Measurements from ENCODE around the gene GDPD4.

Gene GDPD4

DNA sequence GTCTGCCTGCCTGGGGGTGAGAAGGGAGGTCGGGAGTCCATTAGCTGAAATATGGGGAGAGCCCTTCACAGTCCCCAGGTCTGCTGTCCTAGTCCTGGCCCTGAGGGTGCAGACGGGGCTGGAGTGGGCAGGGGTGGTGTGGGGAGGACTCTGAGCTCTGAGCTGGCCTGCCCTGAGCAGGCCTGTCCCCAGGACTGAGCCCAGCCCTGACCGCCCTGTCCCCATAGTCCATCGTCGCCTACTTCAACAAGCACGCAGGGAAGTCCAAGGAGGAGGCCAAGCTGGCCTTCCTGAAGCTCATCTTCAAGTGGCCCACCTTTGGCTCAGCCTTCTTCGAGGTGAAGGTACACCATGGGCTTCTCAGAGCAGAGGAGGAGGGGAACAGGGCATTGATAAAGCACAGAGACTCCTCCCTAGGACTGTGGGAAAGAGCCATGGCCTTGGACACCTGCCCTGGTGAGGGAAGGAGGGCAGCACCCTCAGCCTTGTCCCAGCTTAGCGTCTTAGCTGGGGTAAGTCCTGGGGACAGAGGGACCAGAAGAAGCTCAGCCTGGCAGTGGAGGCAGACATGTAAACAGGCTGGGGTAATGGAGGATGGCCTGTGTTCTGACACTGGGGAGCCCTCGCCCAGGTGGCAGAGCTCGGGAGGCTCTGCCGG is 89.8 kb downstream of the GDPD4 start:
- H3K27ac ChIP-seq: peak overlapping the region; percentile 10; the same call in 1 of the 2 replicates
- no peaks in the 10 kb centered on the region for H3K9me3 ChIP-seq (ENCODE audit: severe bottlenecking)
- H3K4me3 ChIP-seq (ENCODE audit: low read depth, low read length): no peak overlapping the region
- TF ChIP-seq, protein P1, sequence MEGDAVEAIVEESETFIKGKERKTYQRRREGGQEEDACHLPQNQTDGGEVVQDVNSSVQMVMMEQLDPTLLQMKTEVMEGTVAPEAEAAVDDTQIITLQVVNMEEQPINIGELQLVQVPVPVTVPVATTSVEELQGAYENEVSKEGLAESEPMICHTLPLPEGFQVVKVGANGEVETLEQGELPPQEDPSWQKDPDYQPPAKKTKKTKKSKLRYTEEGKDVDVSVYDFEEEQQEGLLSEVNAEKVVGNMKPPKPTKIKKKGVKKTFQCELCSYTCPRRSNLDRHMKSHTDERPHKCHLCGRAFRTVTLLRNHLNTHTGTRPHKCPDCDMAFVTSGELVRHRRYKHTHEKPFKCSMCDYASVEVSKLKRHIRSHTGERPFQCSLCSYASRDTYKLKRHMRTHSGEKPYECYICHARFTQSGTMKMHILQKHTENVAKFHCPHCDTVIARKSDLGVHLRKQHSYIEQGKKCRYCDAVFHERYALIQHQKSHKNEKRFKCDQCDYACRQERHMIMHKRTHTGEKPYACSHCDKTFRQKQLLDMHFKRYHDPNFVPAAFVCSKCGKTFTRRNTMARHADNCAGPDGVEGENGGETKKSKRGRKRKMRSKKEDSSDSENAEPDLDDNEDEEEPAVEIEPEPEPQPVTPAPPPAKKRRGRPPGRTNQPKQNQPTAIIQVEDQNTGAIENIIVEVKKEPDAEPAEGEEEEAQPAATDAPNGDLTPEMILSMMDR (IDR thresholded peaks at IDR 0.05; ENCODE audit: low read depth, low read length): no peak
- H3K27me3 ChIP-seq (ENCODE audit: insufficient read depth, low read depth, severe bottlenecking): no peaks in the 10 kb centered on the region
- no peak for DNase-seq
- H3K36me3 ChIP-seq: peaks cover 93% of the 10 kb centered on the region

DNA sequence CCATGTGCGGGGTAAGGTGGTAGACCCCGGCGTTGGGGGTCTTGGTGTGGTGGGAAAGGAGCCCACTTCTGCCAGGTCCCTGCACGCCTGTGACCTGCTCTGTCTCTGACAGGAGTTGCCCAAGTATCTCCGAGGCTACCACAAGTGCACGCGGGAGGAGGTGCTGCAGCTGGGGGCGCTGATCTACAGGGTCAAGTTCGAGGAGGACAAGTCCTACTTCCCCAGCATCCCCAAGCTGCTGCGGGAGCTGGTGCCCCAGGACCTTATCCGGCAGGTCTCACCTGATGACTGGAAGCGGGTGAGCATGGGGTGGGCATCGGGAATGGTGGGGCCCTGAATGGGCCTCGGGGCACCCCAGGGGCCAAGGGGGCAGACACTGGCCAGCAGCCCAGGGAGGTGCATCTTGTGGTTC is 90.4 kb downstream of the GDPD4 start:
- no peaks in the 10 kb centered on the region for H3K9me3 ChIP-seq (ENCODE audit: severe bottlenecking)
- peaks cover 91% of the 10 kb centered on the region for H3K36me3 ChIP-seq
- H3K27ac ChIP-seq: no peak overlapping the region
- no peak overlapping the region for H3K4me3 ChIP-seq (ENCODE audit: low read depth, low read length)
- H3K27me3 ChIP-seq (ENCODE audit: insufficient read depth, low read depth, severe bottlenecking): no peaks in the 10 kb centered on the region
- TF ChIP-seq, protein P1 (IDR thresholded peaks at IDR 0.05; ENCODE audit: low read depth, low read length): no peak
- DNase-seq: no peak

DNA sequence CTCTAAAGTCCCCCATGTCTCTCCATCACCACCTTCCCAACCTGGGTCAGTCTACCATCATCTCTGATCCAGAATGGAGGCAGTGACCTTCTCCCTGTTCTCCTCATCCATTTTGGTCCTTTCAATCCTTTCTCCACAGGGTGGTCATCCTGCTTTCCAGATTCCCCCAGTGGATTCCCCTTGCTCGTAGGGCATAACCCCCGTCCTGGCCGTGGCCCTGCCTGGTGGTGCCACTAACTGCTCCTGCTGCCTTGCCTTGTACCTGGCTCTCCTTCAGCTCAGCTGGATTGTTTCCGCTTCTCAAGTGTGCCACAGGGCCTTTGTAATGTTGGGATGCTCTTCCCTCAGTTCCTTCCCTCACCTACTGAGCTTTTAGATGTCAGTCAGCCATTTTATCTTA is 91.8 kb downstream of the GDPD4 start:
- TF ChIP-seq, protein P1 (IDR thresholded peaks at IDR 0.05; ENCODE audit: low read depth, low read length): no peak
- DNase-seq: no peak
- H3K27ac ChIP-seq: no peak overlapping the region
- no peaks in the 10 kb centered on the region for H3K27me3 ChIP-seq (ENCODE audit: insufficient read depth, low read depth, severe bottlenecking)
- H3K4me3 ChIP-seq (ENCODE audit: low read depth, low read length): no peak overlapping the region
- H3K36me3 ChIP-seq: peaks cover 88% of the 10 kb centered on the region
- no peaks in the 10 kb centered on the region for H3K9me3 ChIP-seq (ENCODE audit: severe bottlenecking)

DNA sequence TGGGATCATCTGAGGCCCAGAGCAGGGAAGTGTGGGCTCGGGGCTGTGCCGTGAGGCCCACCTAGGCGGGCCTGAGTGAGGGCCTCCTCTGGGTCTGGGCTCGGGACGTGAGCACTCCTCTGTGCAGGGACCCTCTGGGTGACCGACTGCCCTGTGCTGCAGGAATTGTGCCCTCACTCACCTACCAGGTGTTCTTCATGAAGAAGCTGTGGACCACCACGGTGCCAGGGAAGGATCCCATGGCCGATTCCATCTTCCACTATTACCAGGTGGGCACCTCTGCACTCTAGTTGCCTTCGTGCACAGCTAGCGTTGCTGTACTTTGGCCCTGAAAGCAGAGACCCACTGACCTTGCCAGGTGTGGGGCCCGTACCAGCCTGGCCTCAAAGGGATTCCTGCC is 93.0 kb downstream of the GDPD4 start:
- TF ChIP-seq, protein P1 (IDR thresholded peaks at IDR 0.05; ENCODE audit: low read depth, low read length): no peak
- Histone ChIP-seq H3K9me3 (ENCODE audit: severe bottlenecking) (no peaks in the 10 kb centered on the region), H3K27ac (no peak overlapping the region), H3K36me3 (peaks cover 87% of the 10 kb centered on the region), H3K4me3 (ENCODE audit: low read depth, low read length) (no peak overlapping the region), H3K27me3 (ENCODE audit: insufficient read depth, low read depth, severe bottlenecking) (no peaks in the 10 kb centered on the region)
- DNase-seq: no peak

DNA sequence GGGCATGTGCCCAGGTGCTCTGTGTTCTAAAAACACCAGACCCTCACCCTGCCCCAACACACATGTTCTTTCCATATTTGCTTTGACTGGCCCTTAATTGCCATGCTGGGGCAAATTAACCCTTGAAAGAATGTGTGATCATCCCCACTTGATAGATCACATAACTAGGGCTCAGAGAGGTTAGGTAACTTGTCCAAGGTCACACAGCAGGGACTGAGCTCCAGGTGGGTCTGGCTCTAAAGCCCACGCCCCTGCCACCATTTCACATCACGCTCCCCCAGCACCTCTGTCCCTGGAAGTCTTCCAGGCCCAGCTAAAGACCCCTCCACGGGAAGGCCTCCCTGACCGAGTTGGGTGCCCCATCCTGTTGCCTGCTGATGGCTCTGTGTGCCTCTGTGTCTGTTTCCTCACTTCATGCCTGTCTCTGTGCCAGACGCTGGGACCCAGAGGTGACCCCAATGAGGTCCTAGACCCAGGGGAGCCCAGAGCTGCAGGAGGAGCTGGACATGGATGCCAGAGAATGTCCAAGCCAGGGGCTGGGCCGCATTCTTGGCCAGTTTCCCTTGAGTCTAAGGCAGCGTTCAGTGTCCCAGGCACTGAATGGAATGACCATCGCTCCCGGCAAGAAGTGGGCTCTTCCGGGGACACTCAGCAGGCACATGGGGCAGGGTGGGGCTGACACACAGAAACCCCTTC is 93.7 kb downstream of the GDPD4 start:
- Histone ChIP-seq H3K27ac (no peak overlapping the region), H3K27me3 (ENCODE audit: insufficient read depth, low read depth, severe bottlenecking) (no peaks in the 10 kb centered on the region), H3K36me3 (peaks cover 84% of the 10 kb centered on the region), H3K4me3 (ENCODE audit: low read depth, low read length) (no peak overlapping the region), H3K9me3 (ENCODE audit: severe bottlenecking) (no peaks in the 10 kb centered on the region)
- DNase-seq: no peak
- TF ChIP-seq, protein P1 (IDR thresholded peaks at IDR 0.05; ENCODE audit: low read depth, low read length): no peak

All from WERI-Rb-1 (cell line).